H9 (cell line): Measurements from ENCODE around the gene RBMS3. TPM values are rescaled to one million over a fixed set of nuclear protein-coding genes. Genes with fewer than 3 reads are reported as not detected.

Source experiments
- DNase-seq: peaks from one replicate; pipeline ENCODE4 v3.0.0-alpha.2; 2017
- H2AFZ ChIP-seq: one replicate; pipeline ENCODE4 v1.6.1; 2013; ENCODE audit warnings: mild to moderate bottlenecking, low read length, control low read depth, moderate library complexity
- H2AK5ac ChIP-seq: 2 replicates; pipeline ENCODE4 v1.6.1; 2013; ENCODE audit warnings: low read length, control low read depth, mixed read lengths; ENCODE audit not compliant: insufficient read length
- H2BK120ac ChIP-seq: one replicate; pipeline ENCODE4 v1.6.1; 2013; ENCODE audit warnings: low read depth, mild to moderate bottlenecking, low read length, control low read depth, inconsistent platforms; ENCODE audit not compliant: poor library complexity, severe bottlenecking
- H2BK12ac ChIP-seq: 2 replicates; pipeline ENCODE4 v1.6.1; 2013; ENCODE audit warnings: low read length, control low read depth, mixed read lengths, low read depth; ENCODE audit not compliant: insufficient read length
- H2BK15ac ChIP-seq: 2 replicates; pipeline ENCODE4 v1.6.1; 2013; ENCODE audit warnings: low read depth, low read length, control low read depth
- H2BK20ac ChIP-seq: one replicate; pipeline ENCODE4 v1.6.1; 2013; ENCODE audit warnings: low read depth, mild to moderate bottlenecking, low read length, control low read depth, inconsistent platforms; ENCODE audit not compliant: poor library complexity, severe bottlenecking
- H2BK5ac ChIP-seq: 2 replicates; pipeline ENCODE4 v1.6.1; 2013; ENCODE audit warnings: low read length, control low read depth, mixed read lengths; ENCODE audit not compliant: insufficient read length
- H3K14ac ChIP-seq: 2 replicates; pipeline ENCODE4 v1.6.1; 2013; ENCODE audit warnings: low read length, control low read depth; ENCODE audit not compliant: insufficient read depth
- H3K18ac ChIP-seq: 2 replicates; pipeline ENCODE4 v1.6.1; 2013; ENCODE audit warnings: low read depth, mild to moderate bottlenecking, mixed read lengths, low read length, control low read depth; ENCODE audit not compliant: insufficient read length
- H3K23ac ChIP-seq: 2 replicates; pipeline ENCODE4 v1.6.1; 2013; ENCODE audit warnings: low read length, control low read depth, mixed read lengths, low read depth; ENCODE audit not compliant: insufficient read length
- H3K23me2 ChIP-seq: 2 replicates; pipeline ENCODE4 v1.6.1; 2013; ENCODE audit warnings: low read depth, mild to moderate bottlenecking, mixed read lengths, low read length, control low read depth; ENCODE audit not compliant: insufficient read length, poor library complexity, severe bottlenecking
- H3K27ac ChIP-seq: 2 replicates; pipeline ENCODE4 v1.5.1; 2013; ENCODE audit warnings: low read length, control low read depth, mixed read lengths, low read depth; ENCODE audit not compliant: insufficient read length
- H3K27me3 ChIP-seq: 2 replicates; pipeline ENCODE4 v1.6.1; 2013; ENCODE audit warnings: low read length, control low read depth, inconsistent platforms; ENCODE audit not compliant: insufficient read depth
- H3K4ac ChIP-seq: 2 replicates; pipeline ENCODE4 v1.6.1; 2013; ENCODE audit warnings: low read depth, mild to moderate bottlenecking, control low read depth, inconsistent platforms, low read length, moderate library complexity
- H3K4me1 ChIP-seq: 2 replicates; pipeline ENCODE4 v1.6.1; 2013; ENCODE audit warnings: low read length, control low read depth, inconsistent platforms; ENCODE audit not compliant: insufficient read depth
- H3K4me2 ChIP-seq: 2 replicates; pipeline ENCODE4 v1.6.1; 2013; ENCODE audit warnings: low read length, control low read depth, mixed read lengths; ENCODE audit not compliant: insufficient read length, insufficient read depth
- H3K56ac ChIP-seq: 2 replicates; pipeline ENCODE4 v1.6.1; 2013; ENCODE audit warnings: low read depth, mild to moderate bottlenecking, mixed read lengths, low read length, control low read depth; ENCODE audit not compliant: insufficient read length
- H3K79me1 ChIP-seq: 2 replicates; pipeline ENCODE4 v1.6.1; 2013; ENCODE audit warnings: low read depth, mild to moderate bottlenecking, moderate library complexity, low read length, control low read depth, inconsistent platforms; ENCODE audit not compliant: insufficient read depth, poor library complexity, severe bottlenecking
- H3K79me2 ChIP-seq: 2 replicates; pipeline ENCODE4 v1.6.1; 2013; ENCODE audit warnings: low read length, control low read depth, inconsistent platforms; ENCODE audit not compliant: insufficient read depth
- H3K9ac ChIP-seq: 2 replicates; pipeline ENCODE4 v1.6.1; 2013; ENCODE audit warnings: low read length, control low read depth, mixed read lengths; ENCODE audit not compliant: insufficient read length; ENCODE audit errors: extremely low read depth
- H3K9me3 ChIP-seq: one replicate; pipeline ENCODE4 v1.6.1; 2013; ENCODE audit warnings: low read depth, low read length, inconsistent platforms; ENCODE audit not compliant: control insufficient read depth
- H3T11ph ChIP-seq: one replicate; pipeline ENCODE4 v1.6.1; 2013; ENCODE audit warnings: mild to moderate bottlenecking, low read length, control low read depth, inconsistent platforms
- H4K20me1 ChIP-seq: one replicate; pipeline ENCODE4 v1.6.1; 2013; ENCODE audit not compliant: control insufficient read depth, insufficient read length, insufficient read depth
- H4K5ac ChIP-seq: 2 replicates; pipeline ENCODE4 v1.6.1; 2013; ENCODE audit warnings: low read depth, mild to moderate bottlenecking, mixed read lengths, low read length, control low read depth; ENCODE audit not compliant: insufficient read length
- H4K8ac ChIP-seq: replicated peaks from 2 replicates; pipeline ENCODE4 v1.6.1; 2013; ENCODE audit warnings: low read length, control low read depth, mixed read lengths, low read depth; ENCODE audit not compliant: insufficient read length
- H4K91ac ChIP-seq: 2 replicates; pipeline ENCODE4 v1.6.1; 2013; ENCODE audit warnings: low read depth, mild to moderate bottlenecking, moderate library complexity, mixed read lengths, low read length, control low read depth; ENCODE audit not compliant: insufficient read length
- H3K27ac Mint-ChIP-seq, 3 experiments: 2 replicates in 2 of 3; 3 replicates in 1 of 3; pipeline ENCODE4 v1.8.0; 2020 to 2021; ENCODE audit warnings: mixed read lengths in 3 of 3, mild to moderate bottlenecking in 1 of 3, moderate library complexity in 1 of 3
- H3K27me3 Mint-ChIP-seq: 2 replicates; pipeline ENCODE4 v1.8.0; 2021; ENCODE audit warnings: low read depth, mild to moderate bottlenecking, moderate library complexity, mixed read lengths
- H3K36me3 Mint-ChIP-seq, 3 experiments: 2 replicates in 2 of 3; 3 replicates in 1 of 3; pipeline ENCODE4 v1.8.0; 2020 to 2021; ENCODE audit warnings: low read depth in 3 of 3, mixed read lengths in 3 of 3; ENCODE audit not compliant: insufficient read depth in 1 of 3
- H3K4me1 Mint-ChIP-seq, 2 experiments: 2 replicates each; pipeline ENCODE4 v1.8.0; 2020; ENCODE audit warnings: mixed read lengths in 2 of 2
- H3K4me3 Mint-ChIP-seq, 2 experiments: 2 replicates in 1 of 2; 3 replicates in 1 of 2; pipeline ENCODE4 v1.8.0; 2020 to 2021; ENCODE audit warnings: mild to moderate bottlenecking in 2 of 2, mixed read lengths in 2 of 2, moderate library complexity in 1 of 2
- H3K9me3 Mint-ChIP-seq, 2 experiments: 2 replicates in 1 of 2; 3 replicates in 1 of 2; pipeline ENCODE4 v1.8.0; 2020; ENCODE audit warnings: mild to moderate bottlenecking in 2 of 2, mixed read lengths in 2 of 2, moderate library complexity in 1 of 2
- WGBS: extraction: QIAGEN DNeasy Blood & Tissue Kit; methylation state at CpG from one replicate; pipeline ENCODE4 v1.1.7; 2013; ENCODE audit warnings: missing lambda C conversion rate, low lambda C conversion rate, mixed read lengths; ENCODE audit not compliant: insufficient read length; ENCODE audit errors: extremely low coverage; 5-methylcytosine and 5-hydroxymethylcytosine counted together
- total RNA-seq: library from RNA; stranded (reverse); gene quantifications from 2 replicates; pipeline ENCODE4 v1.2.1, GENCODE V29; 2021
- TF ChIP-seq, protein P1 (sequence below): fragments of 200-600 bp; sonication (generic); conservative IDR thresholded peaks from 3 replicates; pipeline ENCODE4 v1.8.0; 2021; ENCODE audit warnings: antibody characterized with exemption, mild to moderate bottlenecking

The RBMS3 gene
- total RNA-seq, 1 experiment from 2014 or later = 8.1 TPM

- Histone ChIP-seq H4K5ac (no peak overlapping the region), H3K79me1 (no peaks in the 10 kb centered on the region), H3K4me2 (no peak overlapping the region), H3K79me2 (no peaks in the 10 kb centered on the region), H3K23me2 (no peaks in the 10 kb centered on the region), H3T11ph (no peak overlapping the region), H3K27ac (no peak overlapping the region), H3K18ac (no peak overlapping the region), H2BK12ac (no peak overlapping the region), H4K8ac (no peak overlapping the region), H3K9ac (no peak overlapping the region), H4K91ac (no peak overlapping the region), H3K9me3 (no peaks in the 10 kb centered on the region), H3K4ac (no peak overlapping the region), H2BK15ac (no peak overlapping the region), H3K23ac (no peak overlapping the region), H2BK5ac (no peak overlapping the region), H3K56ac (no peak overlapping the region), H3K4me1 (no peaks in the 10 kb centered on the region), H2BK120ac (no peak overlapping the region), H2AFZ (no peak overlapping the region), H3K27me3 (no peaks in the 10 kb centered on the region), H2BK20ac (no peak overlapping the region), H3K14ac (no peak overlapping the region), H2AK5ac (no peak overlapping the region), H4K20me1 (no peaks in the 10 kb centered on the region)
- Mint-ChIP-seq H3K36me3 (peaks cover 2 to 4% (median 3%) of the 10 kb centered on the region in 3 experiments; a peak in 5 of 7 replicates), H3K27me3 (no peaks in the 10 kb centered on the region), H3K27ac (no peak overlapping the region; a peak in 1 of 7 replicates), H3K4me1 (peaks cover 0 to 2% of the 10 kb centered on the region in 2 experiments; a peak in 2 of 4 replicates), H3K9me3 (peaks cover 0 to 2% of the 10 kb centered on the region in 2 experiments; a peak in 2 of 5 replicates), H3K4me3 (no peak overlapping the region)
- TF ChIP-seq, protein P1, sequence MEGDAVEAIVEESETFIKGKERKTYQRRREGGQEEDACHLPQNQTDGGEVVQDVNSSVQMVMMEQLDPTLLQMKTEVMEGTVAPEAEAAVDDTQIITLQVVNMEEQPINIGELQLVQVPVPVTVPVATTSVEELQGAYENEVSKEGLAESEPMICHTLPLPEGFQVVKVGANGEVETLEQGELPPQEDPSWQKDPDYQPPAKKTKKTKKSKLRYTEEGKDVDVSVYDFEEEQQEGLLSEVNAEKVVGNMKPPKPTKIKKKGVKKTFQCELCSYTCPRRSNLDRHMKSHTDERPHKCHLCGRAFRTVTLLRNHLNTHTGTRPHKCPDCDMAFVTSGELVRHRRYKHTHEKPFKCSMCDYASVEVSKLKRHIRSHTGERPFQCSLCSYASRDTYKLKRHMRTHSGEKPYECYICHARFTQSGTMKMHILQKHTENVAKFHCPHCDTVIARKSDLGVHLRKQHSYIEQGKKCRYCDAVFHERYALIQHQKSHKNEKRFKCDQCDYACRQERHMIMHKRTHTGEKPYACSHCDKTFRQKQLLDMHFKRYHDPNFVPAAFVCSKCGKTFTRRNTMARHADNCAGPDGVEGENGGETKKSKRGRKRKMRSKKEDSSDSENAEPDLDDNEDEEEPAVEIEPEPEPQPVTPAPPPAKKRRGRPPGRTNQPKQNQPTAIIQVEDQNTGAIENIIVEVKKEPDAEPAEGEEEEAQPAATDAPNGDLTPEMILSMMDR = no peak
- WGBS = no CpG with 5 or more reads among the region's 6 CpGs
- no peak for DNase-seq
Observed at GRCh38 chr3:29494305-29495036, 213.6 kb downstream of the RBMS3 start.
